ENCODE data around the gene NR2F6.

- TF ChIP-seq CTCF (conservative IDR thresholded peaks at IDR 0.05) (no peak), EZH2 (IDR thresholded peaks at IDR 0.05; ENCODE audit: low read depth) (no peak)
Observed at GRCh38 chr19:17248011-17248776, 2.5 kb upstream of the NR2F6 start.
